GM18502 (cell line): ENCODE measurements around the gene KANK3.
"Not testable (repeated sequence)": the region's sequence is repeated elsewhere in the genome, so short reads cannot be mapped to it uniquely, and the experiment has no call there.

Source experiments
- ATAC-seq: cut with Tn5 transposase; IDR thresholded peaks from one replicate; pipeline ENCODE4 v1.9.1; 2021; ENCODE audit warnings: mild to moderate bottlenecking; ENCODE audit not compliant: unreplicated experiment, poor library complexity

KANK3 gene

GRCh38 chr19:8342684-8343482, at the start of gene KANK3:
TSS of gene KANK3 (minus strand) at chr19:8343262. CDS start at chr19:8337828, 5,434 bp downstream.
- peak; percentile 88 for ATAC-seq

GRCh38 chr19:8392017-8392591, 49.0 kb upstream of the KANK3 start:
- no peak for ATAC-seq

GRCh38 chr19:8391198-8392016, 48.3 kb upstream of the KANK3 start:
- no peak for ATAC-seq

GRCh38 chr19:8390617-8390981, 47.5 kb upstream of the KANK3 start:
- ATAC-seq, result peak; percentile 40

- ATAC-seq, result peak; percentile 91
Measured at GRCh38 chr19:8389891-8390616, 47.0 kb upstream of the KANK3 start, which contains the start of gene RAB11B. TSS of gene RAB11B (plus strand) at chr19:8390360. CDS start at chr19:8390417, 57 bp downstream.

- no peak for ATAC-seq
Measured at GRCh38 chr19:8388612-8388958, 45.5 kb upstream of the KANK3 start.

- ATAC-seq, result no peak
Measured at GRCh38 chr19:8387688-8388611, 44.9 kb upstream of the KANK3 start.

GRCh38 chr19:8386990-8387389, 43.9 kb upstream of the KANK3 start:
- ATAC-seq, result no peak

- not testable (repeated sequence) for ATAC-seq
Measured at GRCh38 chr19:8386419-8386818, 43.4 kb upstream of the KANK3 start.

- ATAC-seq, result not testable (repeated sequence)
Measured at GRCh38 chr19:8385566-8385965, 42.5 kb upstream of the KANK3 start.

GRCh38 chr19:8385103-8385502, 42.0 kb upstream of the KANK3 start:
- not testable (repeated sequence) for ATAC-seq

- not testable (repeated sequence) for ATAC-seq
Measured at GRCh38 chr19:8384569-8384968, 41.5 kb upstream of the KANK3 start.

GRCh38 chr19:8379156-8379891, 36.3 kb upstream of the KANK3 start:
- ATAC-seq, result not testable (repeated sequence)

GRCh38 chr19:8377598-8377997, 34.5 kb upstream of the KANK3 start:
- ATAC-seq, result no peak

GRCh38 chr19:8376373-8376974, 33.4 kb upstream of the KANK3 start:
- ATAC-seq, result not testable (repeated sequence)

- not testable (repeated sequence) for ATAC-seq
Measured at GRCh38 chr19:8375766-8376165, 32.7 kb upstream of the KANK3 start.

- ATAC-seq, result no peak
Measured at GRCh38 chr19:8373867-8374813, 31.1 kb upstream of the KANK3 start.
